Measurements from ENCODE around the gene PTPN14. TPM values are rescaled to one million over a fixed set of nuclear protein-coding genes. Genes with fewer than 3 reads are reported as not detected.

The PTPN14 gene
- total RNA-seq, 1 experiment from 2014 or later: 15.7 TPM

- no peak overlapping the region for H3K4me3 ChIP-seq (ENCODE audit: insufficient read depth, low read depth, low read length)
- DNase-seq: no peak
- H3K27me3 ChIP-seq (ENCODE audit: control insufficient read depth, insufficient read depth, low read length): peaks cover 14% of the 10 kb centered on the region; the same call in 1 of the 2 replicates
- H3K36me3 ChIP-seq (replicated peaks; ENCODE audit: control insufficient read depth, insufficient read depth, low read length): no peaks in the 10 kb centered on the region
Observed at GRCh38 chr1:214321705-214322453, 229.5 kb downstream of the PTPN14 start.

GRCh38 chr1:214319938-214320337, 231.5 kb downstream of the PTPN14 start:
- no peaks in the 10 kb centered on the region for H3K36me3 ChIP-seq (replicated peaks; ENCODE audit: control insufficient read depth, insufficient read depth, low read length)
- no peak overlapping the region for H3K4me3 ChIP-seq (ENCODE audit: insufficient read depth, low read depth, low read length)
- peaks cover 24% of the 10 kb centered on the region for H3K27me3 ChIP-seq (ENCODE audit: control insufficient read depth, insufficient read depth, low read length)
- DNase-seq: no peak

GRCh38 chr1:214318956-214319736, 232.3 kb downstream of the PTPN14 start:
- no peak for DNase-seq
- no peaks in the 10 kb centered on the region for H3K36me3 ChIP-seq (replicated peaks; ENCODE audit: control insufficient read depth, insufficient read depth, low read length)
- H3K27me3 ChIP-seq (ENCODE audit: control insufficient read depth, insufficient read depth, low read length): peaks cover 31% of the 10 kb centered on the region
- H3K4me3 ChIP-seq (ENCODE audit: insufficient read depth, low read depth, low read length): no peak overlapping the region

GRCh38 chr1:214318356-214318755, 233.0 kb downstream of the PTPN14 start:
- H3K27me3 ChIP-seq (ENCODE audit: control insufficient read depth, insufficient read depth, low read length): peaks cover 34% of the 10 kb centered on the region
- no peak for DNase-seq
- H3K4me3 ChIP-seq (ENCODE audit: insufficient read depth, low read depth, low read length): no peak overlapping the region

GRCh38 chr1:214317734-214318133, 233.7 kb downstream of the PTPN14 start:
- no peak for DNase-seq
- H3K27me3 ChIP-seq (ENCODE audit: control insufficient read depth, insufficient read depth, low read length): peaks cover 36% of the 10 kb centered on the region
- no peak overlapping the region for H3K4me3 ChIP-seq (ENCODE audit: insufficient read depth, low read depth, low read length)

More at GRCh38 chr1:214318356-214318755, 233.0 kb downstream of the PTPN14 start:
- no peaks in the 10 kb centered on the region for H3K36me3 ChIP-seq (replicated peaks; ENCODE audit: control insufficient read depth, insufficient read depth, low read length)

GRCh38 chr1:214317300-214317699, 234.1 kb downstream of the PTPN14 start:
- H3K4me3 ChIP-seq (ENCODE audit: insufficient read depth, low read depth, low read length): no peak overlapping the region
- DNase-seq: peak; percentile 49

More at GRCh38 chr1:214317734-214318133, 233.7 kb downstream of the PTPN14 start:
- H3K36me3 ChIP-seq (replicated peaks; ENCODE audit: control insufficient read depth, insufficient read depth, low read length): no peaks in the 10 kb centered on the region

GRCh38 chr1:214316593-214316992, 234.8 kb downstream of the PTPN14 start:
- peaks cover 41% of the 10 kb centered on the region for H3K27me3 ChIP-seq (ENCODE audit: control insufficient read depth, insufficient read depth, low read length)
- no peaks in the 10 kb centered on the region for H3K36me3 ChIP-seq (replicated peaks; ENCODE audit: control insufficient read depth, insufficient read depth, low read length)
- DNase-seq: peak; percentile 49
- no peak overlapping the region for H3K4me3 ChIP-seq (ENCODE audit: insufficient read depth, low read depth, low read length)

More at GRCh38 chr1:214317300-214317699, 234.1 kb downstream of the PTPN14 start:
- Histone ChIP-seq H3K27me3 (ENCODE audit: control insufficient read depth, insufficient read depth, low read length) (peaks cover 39% of the 10 kb centered on the region), H3K36me3 (replicated peaks; ENCODE audit: control insufficient read depth, insufficient read depth, low read length) (no peaks in the 10 kb centered on the region)

GRCh38 chr1:214314178-214314843, 237.1 kb downstream of the PTPN14 start:
- H3K27me3 ChIP-seq (ENCODE audit: control insufficient read depth, insufficient read depth, low read length): peaks cover 41% of the 10 kb centered on the region
- no peaks in the 10 kb centered on the region for H3K36me3 ChIP-seq (replicated peaks; ENCODE audit: control insufficient read depth, insufficient read depth, low read length)

GRCh38 chr1:214312530-214313051, 238.8 kb downstream of the PTPN14 start:
- peaks cover 32% of the 10 kb centered on the region for H3K27me3 ChIP-seq (ENCODE audit: control insufficient read depth, insufficient read depth, low read length)
- H3K36me3 ChIP-seq (replicated peaks; ENCODE audit: control insufficient read depth, insufficient read depth, low read length): no peaks in the 10 kb centered on the region
- no peak for DNase-seq
- H3K4me3 ChIP-seq (ENCODE audit: insufficient read depth, low read depth, low read length): no peak overlapping the region

More at GRCh38 chr1:214314178-214314843, 237.1 kb downstream of the PTPN14 start:
- H3K4me3 ChIP-seq (ENCODE audit: insufficient read depth, low read depth, low read length): no peak overlapping the region
- no peak for DNase-seq

- Histone ChIP-seq H3K36me3 (replicated peaks; ENCODE audit: control insufficient read depth, insufficient read depth, low read length) (no peaks in the 10 kb centered on the region), H3K27me3 (ENCODE audit: control insufficient read depth, insufficient read depth, low read length) (peaks cover 32% of the 10 kb centered on the region), H3K4me3 (ENCODE audit: insufficient read depth, low read depth, low read length) (no peak overlapping the region)
- no peak for DNase-seq
Observed at GRCh38 chr1:214310777-214311690, 240.4 kb downstream of the PTPN14 start.

GRCh38 chr1:214310010-214310409, 241.4 kb downstream of the PTPN14 start:
- Histone ChIP-seq H3K27me3 (ENCODE audit: control insufficient read depth, insufficient read depth, low read length) (peaks cover 23% of the 10 kb centered on the region), H3K4me3 (ENCODE audit: insufficient read depth, low read depth, low read length) (no peak overlapping the region), H3K36me3 (replicated peaks; ENCODE audit: control insufficient read depth, insufficient read depth, low read length) (no peaks in the 10 kb centered on the region)
- no peak for DNase-seq

GRCh38 chr1:214306269-214306668, 245.1 kb downstream of the PTPN14 start:
- Histone ChIP-seq H3K4me3 (ENCODE audit: insufficient read depth, low read depth, low read length) (no peak overlapping the region), H3K36me3 (replicated peaks; ENCODE audit: control insufficient read depth, insufficient read depth, low read length) (no peaks in the 10 kb centered on the region), H3K27me3 (ENCODE audit: control insufficient read depth, insufficient read depth, low read length) (peaks cover 4% of the 10 kb centered on the region)
- DNase-seq: no peak

- no peak for DNase-seq
- peaks cover 2% of the 10 kb centered on the region for H3K27me3 ChIP-seq (ENCODE audit: control insufficient read depth, insufficient read depth, low read length)
- H3K4me3 ChIP-seq (ENCODE audit: insufficient read depth, low read depth, low read length): no peak overlapping the region
- H3K36me3 ChIP-seq (replicated peaks; ENCODE audit: control insufficient read depth, insufficient read depth, low read length): no peaks in the 10 kb centered on the region
Observed at GRCh38 chr1:214305164-214305751, 246.1 kb downstream of the PTPN14 start.
